ENCODE measurements around the gene KLHL35. TPM values are rescaled to one million over a fixed set of nuclear protein-coding genes. Genes with fewer than 3 reads are reported as not detected.
A peak's percentile ranks its signal among the peaks of the same experiment; 100 is the strongest.

Gene KLHL35
- total RNA-seq, 1 donor from 2014 or later: 12.5 TPM

GRCh38 chr11:75456596-75457183 lies 23.7 kb upstream of the KLHL35 start:
- DNase-seq (ENCODE audit: low spot score): no peak
- H3K27ac Mint-ChIP-seq (ENCODE audit: unreplicated experiment): no peak overlapping the region
- H3K4me1 Mint-ChIP-seq (ENCODE audit: low read depth): peaks cover 9% of the 10 kb centered on the region
- no peak overlapping the region for H3K4me3 Mint-ChIP-seq (ENCODE audit: unreplicated experiment)
- H3K36me3 Mint-ChIP-seq (ENCODE audit: low read depth): peaks cover 3% of the 10 kb centered on the region
- TF ChIP-seq CTCF (IDR thresholded peaks at IDR 0.05): no peak
- H3K9me3 Mint-ChIP-seq (ENCODE audit: low read depth): no peaks in the 10 kb centered on the region
- H3K27me3 Mint-ChIP-seq (ENCODE audit: low read depth): no peaks in the 10 kb centered on the region

- Mint-ChIP-seq H3K27me3 (ENCODE audit: low read depth) (no peaks in the 10 kb centered on the region), H3K27ac (ENCODE audit: unreplicated experiment) (no peak overlapping the region), H3K4me1 (ENCODE audit: low read depth) (peaks cover 9% of the 10 kb centered on the region), H3K4me3 (ENCODE audit: unreplicated experiment) (no peak overlapping the region), H3K36me3 (ENCODE audit: low read depth) (peaks cover 3% of the 10 kb centered on the region), H3K9me3 (ENCODE audit: low read depth) (no peaks in the 10 kb centered on the region)
- DNase-seq (ENCODE audit: low spot score): no peak
- no peak for TF ChIP-seq CTCF (IDR thresholded peaks at IDR 0.05)
Measured at GRCh38 chr11:75454987-75455386, 22.0 kb upstream of the KLHL35 start.

- Mint-ChIP-seq H3K27ac (ENCODE audit: unreplicated experiment) (no peak overlapping the region), H3K4me1 (ENCODE audit: low read depth) (peaks cover 9% of the 10 kb centered on the region), H3K27me3 (ENCODE audit: low read depth) (no peaks in the 10 kb centered on the region), H3K4me3 (ENCODE audit: unreplicated experiment) (no peak overlapping the region), H3K36me3 (ENCODE audit: low read depth) (peaks cover 3% of the 10 kb centered on the region), H3K9me3 (ENCODE audit: low read depth) (no peaks in the 10 kb centered on the region)
- TF ChIP-seq CTCF (IDR thresholded peaks at IDR 0.05): no peak
- DNase-seq (ENCODE audit: low spot score): no peak
Measured at GRCh38 chr11:75453916-75454655, 21.1 kb upstream of the KLHL35 start.

GRCh38 chr11:75450826-75451821 lies 18.1 kb upstream of the KLHL35 start:
- no peak overlapping the region for H3K4me3 Mint-ChIP-seq (ENCODE audit: unreplicated experiment)
- no peak for DNase-seq (ENCODE audit: low spot score)
- no peaks in the 10 kb centered on the region for H3K9me3 Mint-ChIP-seq (ENCODE audit: low read depth)
- H3K27me3 Mint-ChIP-seq (ENCODE audit: low read depth): no peaks in the 10 kb centered on the region
- TF ChIP-seq CTCF (IDR thresholded peaks at IDR 0.05): peak; percentile 73
- no peak overlapping the region for H3K27ac Mint-ChIP-seq (ENCODE audit: unreplicated experiment)
- peaks cover 9% of the 10 kb centered on the region for H3K4me1 Mint-ChIP-seq (ENCODE audit: low read depth)
- H3K36me3 Mint-ChIP-seq (ENCODE audit: low read depth): peaks cover 3% of the 10 kb centered on the region

- Mint-ChIP-seq H3K9me3 (ENCODE audit: low read depth) (no peaks in the 10 kb centered on the region), H3K4me3 (ENCODE audit: unreplicated experiment) (no peak overlapping the region), H3K27ac (ENCODE audit: unreplicated experiment) (no peak overlapping the region), H3K36me3 (ENCODE audit: low read depth) (peaks cover 3% of the 10 kb centered on the region), H3K27me3 (ENCODE audit: low read depth) (peaks cover under 1% of the 10 kb centered on the region), H3K4me1 (ENCODE audit: low read depth) (peaks cover 9% of the 10 kb centered on the region)
- TF ChIP-seq CTCF (IDR thresholded peaks at IDR 0.05): no peak
- DNase-seq (ENCODE audit: low spot score): no peak
Measured at GRCh38 chr11:75450236-75450635, 17.2 kb upstream of the KLHL35 start.
